HG03280 (cell line): Measurements from ENCODE around the gene PSMB11.

Experiments used
- ATAC-seq: cut with Tn5 transposase; IDR thresholded peaks from one replicate; pipeline ENCODE4 v1.9.1; 2021; ENCODE audit warnings: mild to moderate bottlenecking, moderate library complexity; ENCODE audit not compliant: unreplicated experiment

The PSMB11 gene

GRCh38 chr14:23041729-23042128, 283 bp upstream of the PSMB11 start:
- ATAC-seq, result no peak

GRCh38 chr14:23043145-23043544, 1.1 kb downstream of the PSMB11 start:
- no peak for ATAC-seq

GRCh38 chr14:23043754-23044153, 1.7 kb downstream of the PSMB11 start:
- ATAC-seq, result no peak

DNA sequence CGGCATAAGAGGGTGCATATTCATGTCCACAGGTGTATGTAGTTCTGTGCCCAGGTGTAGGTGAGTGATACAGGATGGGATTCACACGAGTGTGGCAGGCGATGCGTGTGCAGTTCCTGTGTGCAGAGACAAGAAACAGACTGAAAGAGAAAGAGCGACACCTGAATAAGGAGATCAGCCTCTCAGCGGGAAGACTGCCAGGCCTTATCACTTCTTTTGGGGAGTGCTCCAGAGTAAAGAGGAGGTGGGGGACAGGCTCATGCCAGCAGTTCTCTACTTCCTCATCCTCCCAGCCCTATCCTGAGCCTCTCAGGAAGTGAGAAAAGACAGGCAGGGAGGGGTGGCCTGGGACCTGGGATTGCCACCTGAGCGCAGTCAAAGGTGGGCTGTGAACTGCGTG, 2.8 kb downstream of the PSMB11 start:
- no peak for ATAC-seq

GRCh38 chr14:23045419-23046357, 3.7 kb downstream of the PSMB11 start:
- ATAC-seq, result no peak

DNA sequence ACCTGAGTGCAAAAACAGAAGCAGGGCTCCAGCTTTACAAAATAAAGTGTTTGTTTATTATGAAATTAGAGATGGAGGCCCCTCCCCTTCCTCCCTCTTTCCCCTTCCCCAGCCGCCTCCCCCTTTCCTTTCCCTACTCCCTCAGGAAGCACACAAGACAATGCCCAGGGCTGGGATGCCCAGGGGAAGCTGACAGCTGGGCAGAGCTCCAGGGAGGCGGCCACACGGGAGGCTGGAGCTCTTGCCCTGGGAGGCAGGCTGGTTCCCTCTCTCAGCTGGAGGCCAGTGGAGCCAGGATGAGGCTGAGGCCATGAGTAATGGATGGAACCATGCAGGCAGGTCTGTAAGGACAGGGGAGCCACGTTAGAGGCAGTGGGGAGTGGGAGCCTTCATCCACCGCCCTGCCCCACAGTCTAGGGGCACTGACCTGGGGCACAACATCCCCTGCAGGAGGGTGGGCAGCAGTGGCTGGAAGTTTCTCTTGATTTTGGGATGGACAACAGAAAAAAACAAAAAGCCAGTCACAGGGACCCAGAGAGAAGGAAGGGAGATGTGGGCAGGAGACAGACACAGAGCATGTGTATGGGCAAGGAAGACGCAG, 5.1 kb downstream of the PSMB11 start:
- no peak for ATAC-seq

- ATAC-seq, result no peak
These were observed 6.0 kb downstream of the PSMB11 start for GRCh38 chr14:23047751-23048693.

DNA sequence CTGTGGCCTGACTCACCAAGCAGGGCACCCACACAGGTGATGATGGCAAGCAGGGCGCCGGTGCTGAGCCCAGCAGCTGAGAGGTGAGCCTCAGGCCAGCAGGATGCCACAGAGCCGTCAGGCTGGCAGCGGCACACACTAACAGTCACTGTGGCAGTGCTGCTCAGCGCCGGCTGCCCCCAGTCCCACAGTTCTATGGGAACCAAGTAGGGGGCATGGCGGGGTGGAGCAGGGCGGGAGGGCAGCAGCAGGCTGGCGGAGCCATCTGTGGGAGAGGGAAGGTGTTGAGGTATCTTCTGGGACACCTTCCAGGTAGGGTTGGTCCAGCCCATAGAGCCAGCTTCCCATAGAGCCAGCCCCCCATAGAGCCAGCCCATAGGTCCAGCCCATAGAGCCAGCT, 7.0 kb downstream of the PSMB11 start:
- no peak for ATAC-seq

- no peak for ATAC-seq
These were observed 9.4 kb downstream of the PSMB11 start for GRCh38 chr14:23051141-23052057.

- ATAC-seq, result no peak
These were observed 10.2 kb downstream of the PSMB11 start for GRCh38 chr14:23052182-23052623.

DNA sequence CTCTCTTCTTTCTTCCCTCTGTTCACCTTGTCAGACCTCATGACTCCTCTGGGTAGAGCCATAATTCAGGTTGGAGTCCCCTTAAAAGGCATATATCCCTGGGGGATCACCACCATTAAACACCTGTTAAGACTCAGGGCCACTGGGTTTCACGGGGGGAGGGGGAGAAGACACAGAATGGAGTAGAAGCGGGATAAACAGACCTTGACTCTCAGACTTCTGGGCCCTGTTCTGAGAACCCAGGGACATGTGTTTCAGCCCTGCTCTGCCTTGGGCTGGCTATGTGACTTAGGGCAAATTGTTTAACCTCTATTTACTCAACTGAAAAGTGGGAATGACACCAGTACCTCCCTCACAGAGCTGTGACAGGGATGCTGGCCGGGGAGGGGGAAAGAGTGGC, 10.7 kb downstream of the PSMB11 start:
- ATAC-seq, result no peak

GRCh38 chr14:23053426-23053825, 11.4 kb downstream of the PSMB11 start:
- no peak for ATAC-seq

GRCh38 chr14:23054000-23054811, 12.2 kb downstream of the PSMB11 start:
- no peak for ATAC-seq

DNA sequence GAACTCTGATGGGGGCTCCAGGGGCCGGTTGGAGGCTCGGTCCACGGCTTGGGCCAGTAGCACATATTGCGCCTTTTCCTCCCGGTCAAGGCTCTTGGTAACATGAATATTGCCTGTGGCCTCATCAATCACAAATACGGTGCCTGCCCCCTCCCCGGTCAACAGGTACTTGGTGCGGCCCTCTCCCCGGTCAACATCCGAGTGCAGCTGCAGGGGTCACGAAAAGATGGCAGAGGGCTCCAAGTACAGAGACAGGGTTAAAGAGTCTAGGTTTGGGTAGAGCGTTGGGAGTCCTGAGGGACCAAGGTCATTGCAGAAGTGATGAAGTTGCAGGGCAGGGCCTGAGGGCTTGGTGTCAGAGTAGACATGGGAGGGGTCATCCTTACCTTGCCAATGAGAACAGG, 13.1 kb downstream of the PSMB11 start:
- ATAC-seq, result no peak

DNA sequence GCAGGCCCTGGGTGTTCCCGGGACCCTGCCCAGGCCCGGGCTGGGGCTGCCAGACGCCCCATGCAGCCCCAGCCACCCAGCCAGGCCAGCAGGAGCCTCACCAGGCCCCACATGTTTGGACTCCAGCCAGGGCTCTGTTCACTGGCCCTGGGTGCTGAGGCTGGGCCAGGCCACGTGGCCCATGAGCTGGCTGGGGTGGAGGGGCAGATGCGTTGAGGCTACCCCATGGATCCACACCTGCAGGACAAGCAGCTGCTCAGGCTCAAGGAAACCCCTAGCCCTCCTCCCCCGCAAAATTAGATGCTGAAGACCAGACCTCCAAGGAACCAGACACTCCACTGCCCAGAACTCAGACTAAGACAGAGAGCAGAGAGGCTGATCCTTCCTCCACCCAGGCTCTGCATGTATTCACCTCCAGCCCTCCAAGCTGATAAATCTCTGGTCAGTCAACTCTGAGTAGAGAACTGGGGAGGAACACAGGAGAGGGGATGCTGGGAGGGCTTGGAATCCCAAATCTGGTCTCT, 13.7 kb downstream of the PSMB11 start:
- ATAC-seq, result no peak

DNA sequence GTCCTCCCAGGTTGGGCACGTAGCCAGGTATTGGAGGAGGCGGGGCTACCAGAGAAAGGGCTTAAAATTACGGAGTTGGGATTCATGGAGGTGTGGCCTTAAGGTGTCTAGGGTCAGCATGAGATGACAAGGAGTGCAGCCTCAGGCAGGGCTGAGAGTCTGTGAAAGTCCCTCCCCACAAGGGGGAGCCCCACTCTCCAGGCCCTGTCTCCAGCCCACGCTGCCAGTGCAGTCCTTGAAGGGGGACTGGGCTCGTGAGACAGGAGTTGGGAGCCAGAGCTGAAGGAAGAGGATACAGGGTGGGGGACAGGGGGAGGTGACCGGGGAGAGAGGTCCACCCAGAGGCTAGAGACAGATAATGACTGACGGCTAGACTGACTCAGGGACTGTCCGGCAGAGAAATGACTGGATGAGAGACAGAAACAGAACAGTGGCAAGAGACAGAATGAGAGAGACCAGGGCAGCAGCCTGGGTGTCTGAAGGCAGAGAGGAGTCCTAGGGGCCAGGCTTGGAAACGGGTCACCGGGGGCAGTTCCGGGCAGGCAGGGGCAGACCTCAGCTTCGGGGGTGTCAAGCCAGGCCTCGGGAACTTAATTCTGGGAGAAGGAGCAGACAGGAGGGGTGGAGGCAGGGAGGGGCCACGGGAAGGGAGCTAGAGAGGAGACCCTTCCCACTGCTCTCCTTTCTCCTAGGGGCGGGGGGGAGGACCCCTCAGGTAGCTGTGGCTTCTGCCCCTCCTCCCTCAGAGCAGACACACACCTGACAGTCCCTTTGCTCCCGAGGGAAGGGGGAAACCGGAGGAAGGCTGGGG, 14.3 kb downstream of the PSMB11 start:
- peak; percentile 47 for ATAC-seq

GRCh38 chr14:23056956-23057756, 15.1 kb downstream of the PSMB11 start, which contains the start of gene CDH24:
Gene CDH24, minus strand, starts transcription at chr14:23057520. Its CDS starts 1,787 bp downstream, at chr14:23055733.
- peak; percentile 55 for ATAC-seq
